GM04504 (cell line): ENCODE results near the gene MRPL57.
A peak's percentile ranks its signal among the peaks of the same experiment; 100 is the strongest.
"Not testable (repeated sequence)": the region's sequence is repeated elsewhere in the genome, so short reads cannot be mapped to it uniquely, and the experiment has no call there.

Experiments used
- DNase-seq: peaks from one replicate; pipeline ENCODE4 v3.0.0-alpha.2; 2012; ENCODE audit warnings: low read depth

MRPL57 gene

GRCh38 chr13:21176215-21176981 is at the start of gene MRPL57, which contains the start of gene SKA3:
Gene MRPL57 (plus strand): TSS chr13:21176658. CDS start chr13:21176917, 259 bp downstream.
Gene SKA3 (minus strand): TSS chr13:21176552. CDS start chr13:21176477, 75 bp downstream.
- DNase-seq: peak; percentile 86

- DNase-seq: no peak
Measured at GRCh38 chr13:21130116-21130515, 46.3 kb upstream of the MRPL57 start.

- DNase-seq: no peak
Measured at GRCh38 chr13:21133077-21133476, 43.4 kb upstream of the MRPL57 start.

- no peak for DNase-seq
Measured at GRCh38 chr13:21134475-21134874, 42.0 kb upstream of the MRPL57 start.

- DNase-seq: not testable (repeated sequence)
Measured at GRCh38 chr13:21135833-21136232, 40.6 kb upstream of the MRPL57 start.

GRCh38 chr13:21137696-21138095 is 38.8 kb upstream of the MRPL57 start:
- DNase-seq: no peak

- DNase-seq: no peak
Measured at GRCh38 chr13:21138561-21138960, 37.9 kb upstream of the MRPL57 start.

GRCh38 chr13:21139374-21139773 is 37.1 kb upstream of the MRPL57 start:
- no peak for DNase-seq

GRCh38 chr13:21142766-21143165 is 33.7 kb upstream of the MRPL57 start:
- DNase-seq: no peak

GRCh38 chr13:21147827-21148226 is 28.6 kb upstream of the MRPL57 start:
- no peak for DNase-seq

GRCh38 chr13:21148557-21149258 is 27.8 kb upstream of the MRPL57 start:
- DNase-seq: no peak

- no peak for DNase-seq
Measured at GRCh38 chr13:21149568-21149967, 26.9 kb upstream of the MRPL57 start.

GRCh38 chr13:21150013-21150412 is 26.4 kb upstream of the MRPL57 start:
- DNase-seq: no peak

GRCh38 chr13:21152251-21152899 is 24.1 kb upstream of the MRPL57 start:
- DNase-seq: no peak

GRCh38 chr13:21164631-21165030 is 11.8 kb upstream of the MRPL57 start:
- DNase-seq: no peak

- not testable (repeated sequence) for DNase-seq
Measured at GRCh38 chr13:21165606-21166005, 10.9 kb upstream of the MRPL57 start.

GRCh38 chr13:21171420-21171819 is 5.0 kb upstream of the MRPL57 start:
- no peak for DNase-seq

- DNase-seq: not testable (repeated sequence)
Measured at GRCh38 chr13:21173767-21174166, 2.7 kb upstream of the MRPL57 start.

- DNase-seq: no peak
Measured at GRCh38 chr13:21175656-21176214, 723 bp upstream of the MRPL57 start.

GRCh38 chr13:21176982-21177284 is 475 bp downstream of the MRPL57 start:
- DNase-seq: no peak

GRCh38 chr13:21181671-21182070 is 5.2 kb downstream of the MRPL57 start:
- DNase-seq: no peak

GRCh38 chr13:21186410-21186809 is 10.0 kb downstream of the MRPL57 start:
- not testable (repeated sequence) for DNase-seq

- not testable (repeated sequence) for DNase-seq
Measured at GRCh38 chr13:21194756-21195155, 18.3 kb downstream of the MRPL57 start.
